GM12875 (cell line): ENCODE results near the gene SVOP.

Source experiments
- H3K4me3 ChIP-seq: one replicate; pipeline ENCODE4 v1.5.1; 2011; ENCODE audit warnings: low read depth, low read length, control low read depth
- TF ChIP-seq, protein P1 (sequence below): IDR thresholded peaks from 2 replicates; pipeline ENCODE4 v1.5.1; 2011; ENCODE audit warnings: low read depth, mild to moderate bottlenecking, control low read depth, inconsistent platforms, low read length, moderate library complexity, borderline replicate concordance; ENCODE audit not compliant: insufficient read depth

The SVOP gene

DNA sequence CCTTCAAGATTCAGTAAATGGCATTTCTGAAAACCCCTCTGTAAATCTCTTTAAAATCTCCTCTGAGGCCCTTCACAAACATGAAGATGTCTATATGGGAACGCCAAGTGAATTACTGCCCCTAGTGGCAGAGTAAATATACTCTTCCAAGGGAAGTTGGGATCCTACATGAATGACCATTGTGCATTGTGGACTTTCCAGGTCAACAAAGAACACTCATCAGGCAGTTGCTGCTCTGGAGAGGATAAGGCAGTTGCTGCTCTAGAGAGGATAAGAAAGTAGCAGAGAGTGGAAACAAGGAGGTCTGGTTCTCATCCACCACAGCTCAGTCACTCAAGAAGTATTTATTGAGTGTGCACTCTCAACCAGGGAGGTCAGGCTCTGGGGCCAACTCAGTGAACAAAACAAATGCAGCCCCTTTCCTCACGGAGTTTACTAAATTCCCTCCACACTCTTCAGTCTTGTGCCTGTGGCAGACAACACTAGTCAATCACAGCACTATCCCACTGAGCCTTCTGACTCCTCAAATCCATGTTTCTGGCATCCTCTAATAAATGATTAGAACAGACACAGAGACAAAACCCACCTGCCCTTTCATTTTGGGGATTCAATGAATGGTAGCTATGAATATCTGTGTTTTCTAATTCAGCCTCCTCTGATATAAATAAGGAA, 52.9 kb downstream of the SVOP start:
- H3K4me3 ChIP-seq = no peak overlapping the region
- TF ChIP-seq, protein P1, sequence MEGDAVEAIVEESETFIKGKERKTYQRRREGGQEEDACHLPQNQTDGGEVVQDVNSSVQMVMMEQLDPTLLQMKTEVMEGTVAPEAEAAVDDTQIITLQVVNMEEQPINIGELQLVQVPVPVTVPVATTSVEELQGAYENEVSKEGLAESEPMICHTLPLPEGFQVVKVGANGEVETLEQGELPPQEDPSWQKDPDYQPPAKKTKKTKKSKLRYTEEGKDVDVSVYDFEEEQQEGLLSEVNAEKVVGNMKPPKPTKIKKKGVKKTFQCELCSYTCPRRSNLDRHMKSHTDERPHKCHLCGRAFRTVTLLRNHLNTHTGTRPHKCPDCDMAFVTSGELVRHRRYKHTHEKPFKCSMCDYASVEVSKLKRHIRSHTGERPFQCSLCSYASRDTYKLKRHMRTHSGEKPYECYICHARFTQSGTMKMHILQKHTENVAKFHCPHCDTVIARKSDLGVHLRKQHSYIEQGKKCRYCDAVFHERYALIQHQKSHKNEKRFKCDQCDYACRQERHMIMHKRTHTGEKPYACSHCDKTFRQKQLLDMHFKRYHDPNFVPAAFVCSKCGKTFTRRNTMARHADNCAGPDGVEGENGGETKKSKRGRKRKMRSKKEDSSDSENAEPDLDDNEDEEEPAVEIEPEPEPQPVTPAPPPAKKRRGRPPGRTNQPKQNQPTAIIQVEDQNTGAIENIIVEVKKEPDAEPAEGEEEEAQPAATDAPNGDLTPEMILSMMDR = peak; percentile 39; the same call in 1 of the 2 replicates

DNA sequence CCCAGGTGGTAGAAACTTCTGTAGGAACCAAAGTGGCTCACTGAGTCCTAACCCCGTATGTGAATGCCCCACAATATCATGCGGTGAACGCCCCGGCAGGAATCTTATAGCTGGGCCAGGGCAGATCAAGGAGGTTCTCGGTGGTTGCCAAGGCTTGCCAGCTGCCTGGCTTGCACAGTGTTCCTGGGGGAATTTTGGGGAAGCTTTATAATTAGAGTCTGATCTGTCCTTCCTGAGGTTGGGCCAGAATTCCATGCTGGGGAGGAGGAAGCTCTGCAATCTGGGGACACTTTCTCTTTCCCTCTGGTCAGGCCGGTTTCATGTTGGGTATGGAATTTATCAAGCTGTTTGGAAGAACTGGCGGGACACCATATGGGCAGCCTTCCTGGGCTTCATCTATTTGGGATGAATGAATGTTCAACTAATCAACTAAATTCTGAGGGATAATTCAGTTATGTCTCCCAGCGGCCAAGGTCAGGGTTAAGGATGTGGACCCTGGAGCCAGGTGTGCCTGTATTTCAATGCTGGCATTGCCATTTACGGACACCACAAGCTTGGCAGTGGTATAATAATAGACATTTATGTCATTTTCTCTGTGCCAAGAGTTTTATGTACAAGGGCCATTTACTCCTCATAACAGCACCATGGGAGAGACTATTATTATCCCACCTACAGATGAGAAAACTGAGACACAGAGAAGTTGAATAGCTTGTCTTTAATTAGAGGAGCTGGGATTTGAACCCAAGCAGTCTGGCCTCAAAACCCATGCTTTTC, 54.3 kb downstream of the SVOP start:
- H3K4me3 ChIP-seq = no peak overlapping the region
- TF ChIP-seq, protein P1 = no peak

DNA sequence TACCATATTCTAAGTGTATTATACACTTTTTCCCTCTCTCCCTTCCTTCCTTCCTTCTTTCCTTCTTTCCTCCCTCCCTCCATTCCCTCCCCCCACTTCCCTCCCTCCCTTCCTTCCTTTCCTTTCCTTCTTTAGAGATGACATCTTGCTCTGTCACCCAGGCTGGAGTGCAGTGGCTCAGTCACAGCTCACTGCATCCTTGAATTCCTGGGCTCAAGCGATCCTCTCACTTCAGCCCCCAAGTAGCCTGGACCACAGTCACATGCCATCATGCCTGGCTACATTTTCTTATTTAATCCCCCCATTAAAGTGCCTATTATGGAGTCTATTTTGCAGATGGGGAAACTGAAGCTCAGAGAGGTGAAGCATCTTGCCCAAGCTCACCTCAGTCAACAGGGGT, 55.0 kb downstream of the SVOP start:
- TF ChIP-seq, protein P1 = no peak
- no peak overlapping the region for H3K4me3 ChIP-seq

DNA sequence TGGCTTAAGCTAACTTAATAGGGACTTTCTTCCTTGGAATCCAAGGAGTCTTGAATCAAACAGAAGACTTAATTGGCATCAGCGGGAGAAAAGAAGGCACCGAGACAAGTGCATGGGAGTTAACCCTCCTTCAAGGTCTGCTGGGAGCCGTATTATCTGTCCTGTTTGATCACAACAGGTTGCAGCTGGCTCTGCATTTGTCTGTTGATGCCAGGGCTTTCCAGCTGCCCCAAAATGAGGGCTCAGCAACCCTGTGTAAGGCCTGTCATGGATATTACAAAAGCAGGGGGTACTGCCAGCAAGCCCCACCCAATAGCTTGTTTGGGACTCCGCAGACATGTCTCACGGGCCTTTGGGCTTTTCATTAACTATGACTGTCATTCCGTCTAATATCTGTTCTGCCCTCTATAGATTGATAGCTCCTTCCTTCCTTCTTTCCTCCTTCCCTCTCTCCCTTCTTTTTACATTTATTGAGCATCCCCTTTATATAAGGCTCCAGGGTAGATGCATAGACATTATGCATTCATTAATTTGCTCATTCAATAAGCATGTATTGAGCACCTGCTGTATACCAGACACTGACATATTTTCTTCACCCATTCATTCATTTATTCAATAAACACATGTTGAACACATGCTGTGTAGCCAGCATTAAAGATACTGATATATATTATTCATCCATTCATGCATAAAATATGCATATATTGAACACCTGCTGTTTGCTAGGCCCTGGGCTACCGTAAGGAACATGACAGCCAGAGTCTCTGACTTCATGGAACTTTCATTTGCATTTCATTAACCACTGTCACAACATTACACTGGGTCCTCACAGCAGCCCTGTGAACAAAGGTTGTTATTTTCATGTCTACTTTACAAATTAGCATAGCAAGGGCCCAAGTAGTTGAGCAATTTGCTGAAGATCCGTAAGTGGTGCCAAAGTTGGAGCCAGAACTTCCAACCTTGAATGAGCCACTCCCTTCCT, 56.2 kb downstream of the SVOP start:
- TF ChIP-seq, protein P1 = no peak
- no peak overlapping the region for H3K4me3 ChIP-seq

DNA sequence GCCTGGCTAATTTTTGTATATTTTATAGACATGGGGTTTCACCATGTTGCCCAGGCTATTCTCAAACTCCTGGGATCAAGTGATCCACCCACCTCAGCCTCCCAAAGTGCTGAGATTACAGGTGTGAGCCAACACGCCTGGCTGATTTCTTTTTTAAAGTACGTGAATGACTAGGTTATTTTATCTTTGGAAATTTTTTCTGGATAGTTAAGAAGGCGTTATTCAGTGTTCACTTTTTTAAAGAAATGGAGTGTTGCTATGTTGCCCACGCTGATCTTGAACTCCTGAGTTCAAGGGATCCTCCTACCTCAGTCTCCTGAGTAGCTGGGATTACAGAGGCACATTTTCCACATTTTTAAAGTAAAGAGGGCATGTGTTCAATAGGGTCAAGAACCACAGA, 58.6 kb downstream of the SVOP start:
- H3K4me3 ChIP-seq = no peak overlapping the region
- TF ChIP-seq, protein P1 = no peak

DNA sequence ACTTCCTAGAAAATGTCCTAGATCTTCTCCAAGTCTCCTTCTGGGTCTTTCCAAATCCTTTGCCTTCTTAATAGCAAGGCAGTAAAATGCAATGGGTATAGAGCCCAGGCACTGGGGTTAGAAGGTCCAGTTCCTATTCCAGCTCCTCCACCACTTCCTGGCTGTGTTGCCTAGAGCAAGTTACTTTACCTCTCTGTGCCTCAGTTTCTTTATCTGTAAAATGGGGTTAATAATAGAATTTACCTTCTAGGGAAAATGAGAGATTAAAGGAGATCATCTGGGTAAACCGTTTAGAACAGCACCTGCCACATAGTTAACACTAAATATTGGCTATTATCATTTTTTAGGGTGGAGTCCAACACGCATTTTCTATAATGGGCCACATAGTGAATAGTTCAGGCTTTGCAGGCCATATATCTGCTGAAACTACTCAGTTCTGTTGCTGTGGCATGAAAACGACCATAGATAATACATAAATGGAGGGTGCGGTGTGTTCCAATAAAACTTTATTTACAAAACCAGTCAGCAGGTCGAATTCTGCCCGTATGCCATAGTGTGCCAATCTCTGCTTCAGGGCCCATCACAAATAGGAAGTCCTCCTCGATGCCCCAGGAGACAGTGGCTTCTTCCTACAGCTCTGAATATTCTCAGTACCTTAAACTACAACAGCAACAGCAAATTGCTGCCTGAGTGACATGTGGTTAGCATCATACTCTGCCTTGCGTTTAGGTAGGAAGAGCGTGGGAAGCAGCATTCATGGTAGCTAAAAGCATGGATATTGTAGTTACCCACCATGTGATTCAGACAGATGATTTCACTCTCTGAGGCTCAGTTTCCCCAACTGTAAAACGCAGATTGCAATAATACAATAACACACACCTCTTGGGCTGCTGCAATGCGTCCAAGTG, 60.9 kb downstream of the SVOP start:
- no peak overlapping the region for H3K4me3 ChIP-seq
- TF ChIP-seq, protein P1 = no peak
